Stimulated activated naive CD8-positive, alpha-beta T cell treated with anti-CD3 and anti-CD28 coated beads, Interleukin-15, Interleukin-2, amounts not matched to agents 100 ng/mL and 50 ng/mL, for 24 hours (primary cell): ENCODE data around the gene RPLP2.
A peak's percentile ranks its signal among the peaks of the same experiment; 100 is the strongest.

ENCODE experiments used
- H3K27ac Mint-ChIP-seq: one replicate; pipeline ENCODE4 v1.8.0; 2021; ENCODE audit warnings: mild to moderate bottlenecking, mixed read lengths
- H3K27me3 Mint-ChIP-seq: one replicate; pipeline ENCODE4 v1.8.0; 2021; ENCODE audit warnings: mixed read lengths
- H3K36me3 Mint-ChIP-seq: one replicate; pipeline ENCODE4 v1.8.0; 2021; ENCODE audit warnings: low read depth, mixed read lengths
- H3K4me1 Mint-ChIP-seq: one replicate; pipeline ENCODE4 v1.8.0; 2021; ENCODE audit warnings: low read depth, mixed read lengths
- H3K4me3 Mint-ChIP-seq: one replicate; pipeline ENCODE4 v1.8.0; 2021; ENCODE audit warnings: mild to moderate bottlenecking, mixed read lengths
- H3K9me3 Mint-ChIP-seq: one replicate; pipeline ENCODE4 v1.8.0; 2021; ENCODE audit warnings: mixed read lengths

Gene RPLP2

GRCh38 chr11:794013-794765 is 15.6 kb upstream of the RPLP2 start:
- no peaks in the 10 kb centered on the region for H3K27me3 Mint-ChIP-seq
- H3K4me3 Mint-ChIP-seq, result no peak overlapping the region
- H3K9me3 Mint-ChIP-seq, result no peaks in the 10 kb centered on the region
- H3K27ac Mint-ChIP-seq, result no peak overlapping the region
- peaks cover 10% of the 10 kb centered on the region for H3K4me1 Mint-ChIP-seq
- peaks cover 9% of the 10 kb centered on the region for H3K36me3 Mint-ChIP-seq

DNA sequence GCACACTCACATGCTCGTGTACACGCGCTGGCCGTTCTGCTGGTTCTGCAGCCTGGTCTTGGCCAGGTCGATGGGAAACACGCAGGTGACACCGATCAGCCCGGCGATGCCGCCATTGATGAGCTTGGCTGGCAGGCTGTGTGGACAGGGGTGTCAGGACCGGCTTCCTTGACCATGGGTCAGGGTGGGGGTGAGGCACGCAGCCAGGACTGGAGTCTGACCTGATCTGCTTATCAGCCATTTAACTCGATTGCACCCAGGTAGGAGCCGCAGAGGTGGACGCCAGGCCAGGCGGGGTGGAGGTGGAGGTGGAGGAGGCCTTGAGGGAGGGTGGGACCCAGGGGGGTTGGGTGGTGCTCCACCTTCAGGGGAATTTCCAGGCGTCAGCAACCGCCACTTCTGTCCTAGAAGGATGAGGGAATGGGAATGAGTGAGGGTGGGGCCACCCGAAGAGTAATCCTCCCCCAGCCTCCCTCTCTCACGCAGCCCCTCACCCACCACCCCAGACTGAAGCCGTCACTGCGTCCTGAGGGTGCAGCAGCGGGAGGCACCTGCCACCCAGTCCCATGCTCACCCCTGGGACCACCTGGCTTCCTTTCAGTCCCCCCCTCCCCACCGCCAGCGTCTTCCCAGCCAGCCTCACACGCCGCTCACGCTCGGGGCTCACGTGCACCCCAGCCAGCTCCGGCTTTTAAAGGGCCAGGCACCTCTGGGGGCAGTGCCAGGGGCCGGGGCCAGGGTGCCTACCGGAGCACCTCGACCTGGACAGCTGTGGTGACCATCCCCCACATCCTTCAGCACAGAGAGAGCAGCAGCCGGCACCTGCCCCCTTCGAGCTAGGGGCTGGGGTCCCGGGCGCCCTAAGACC is 14.8 kb upstream of the RPLP2 start:
- H3K27ac Mint-ChIP-seq, result no peak overlapping the region
- no peaks in the 10 kb centered on the region for H3K27me3 Mint-ChIP-seq
- peaks cover 10% of the 10 kb centered on the region for H3K4me1 Mint-ChIP-seq
- peak overlapping the region; percentile 87 for H3K4me3 Mint-ChIP-seq
- H3K36me3 Mint-ChIP-seq, result peaks cover 9% of the 10 kb centered on the region
- H3K9me3 Mint-ChIP-seq, result no peaks in the 10 kb centered on the region

DNA sequence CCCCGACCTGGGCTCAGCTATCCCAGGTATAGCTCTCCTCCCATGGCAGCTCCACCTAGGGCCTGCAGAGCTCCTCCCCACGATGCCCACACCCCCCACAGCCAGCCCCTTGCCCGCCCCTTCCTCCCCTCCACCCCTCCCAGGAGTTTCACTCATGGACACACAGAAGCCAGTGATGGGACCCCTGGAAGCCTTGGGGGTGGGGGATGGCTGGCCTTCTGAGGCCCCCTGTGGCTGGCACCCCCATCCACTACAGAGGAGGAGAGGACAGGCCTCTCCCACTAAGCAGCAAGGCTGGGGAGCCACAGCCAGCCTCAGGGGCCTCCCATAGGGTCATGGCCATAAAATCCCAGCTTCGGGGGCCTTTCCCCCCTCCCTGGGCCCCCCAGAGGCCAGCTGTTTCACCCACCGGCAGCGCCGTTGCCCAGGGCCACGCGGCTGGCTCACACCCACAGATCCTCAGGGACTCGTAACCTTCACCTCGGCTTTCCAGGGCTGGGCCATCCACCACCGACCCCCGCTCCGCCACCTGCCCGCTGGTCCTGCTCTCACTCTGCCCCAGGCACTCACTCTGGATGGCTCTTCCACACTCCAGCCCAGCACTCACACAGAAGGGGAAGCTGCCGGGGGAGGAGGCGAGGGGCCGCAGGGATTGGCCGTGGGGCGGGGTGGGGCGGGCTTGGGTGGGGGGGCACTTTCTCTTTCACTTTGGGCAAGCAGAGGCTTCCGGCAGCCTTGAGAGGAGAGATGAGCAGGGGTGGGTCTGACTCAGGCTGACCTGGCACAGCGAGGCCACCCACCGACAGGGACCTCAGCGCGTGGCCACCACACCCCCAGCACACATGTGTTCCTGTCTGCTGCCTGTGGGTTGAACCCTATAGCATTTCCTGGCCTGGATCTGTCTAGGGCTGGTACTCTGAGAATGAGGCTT is 13.9 kb upstream of the RPLP2 start:
- peaks cover 8% of the 10 kb centered on the region for H3K36me3 Mint-ChIP-seq
- H3K27me3 Mint-ChIP-seq, result no peaks in the 10 kb centered on the region
- H3K4me1 Mint-ChIP-seq, result peaks cover 10% of the 10 kb centered on the region
- no peaks in the 10 kb centered on the region for H3K9me3 Mint-ChIP-seq
- peak overlapping the region; percentile 74 for H3K27ac Mint-ChIP-seq
- H3K4me3 Mint-ChIP-seq, result peak overlapping the region; percentile 87

DNA sequence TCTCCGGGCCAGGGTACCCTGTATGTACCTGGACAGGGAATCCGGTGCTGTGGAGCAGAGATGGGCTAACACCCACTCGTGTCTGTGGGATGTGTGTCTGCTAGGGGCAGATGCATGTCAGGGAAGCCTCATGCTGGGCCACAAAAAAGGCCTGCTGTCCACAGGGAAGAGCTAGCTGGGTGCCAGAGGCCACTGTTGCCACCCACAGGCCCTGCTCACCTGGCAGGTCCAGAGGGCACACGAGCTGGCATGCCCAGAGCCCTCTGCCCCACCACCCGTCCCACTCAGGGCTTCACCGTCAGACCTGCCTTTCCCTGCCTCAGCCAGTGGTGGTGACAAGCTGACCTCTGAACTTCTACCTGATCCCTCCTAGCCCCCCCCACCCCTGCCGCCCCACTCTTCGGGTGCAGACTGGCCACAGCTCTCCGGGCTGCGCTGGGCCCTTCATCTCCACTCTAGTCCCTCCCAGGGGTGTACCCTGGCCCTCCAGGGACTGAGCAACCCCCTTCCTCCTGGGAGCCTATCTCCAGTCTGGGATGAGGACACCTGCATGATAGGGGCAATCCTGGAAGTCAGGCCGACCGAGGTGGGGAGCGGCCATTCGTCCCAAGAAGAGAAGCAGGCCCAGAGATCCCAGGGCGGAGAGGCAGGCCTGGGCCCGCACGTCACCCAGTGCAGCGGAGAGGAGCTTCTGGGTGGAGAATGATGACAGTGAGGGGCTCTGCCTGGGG is 13.0 kb upstream of the RPLP2 start:
- no peaks in the 10 kb centered on the region for H3K9me3 Mint-ChIP-seq
- H3K36me3 Mint-ChIP-seq, result peaks cover 3% of the 10 kb centered on the region
- peak overlapping the region; percentile 74 for H3K27ac Mint-ChIP-seq
- H3K4me1 Mint-ChIP-seq, result peaks cover 10% of the 10 kb centered on the region
- no peaks in the 10 kb centered on the region for H3K27me3 Mint-ChIP-seq
- peak overlapping the region; percentile 87 for H3K4me3 Mint-ChIP-seq

- H3K27ac Mint-ChIP-seq, result peak overlapping the region; percentile 71
- H3K9me3 Mint-ChIP-seq, result no peaks in the 10 kb centered on the region
- H3K4me1 Mint-ChIP-seq, result peaks cover 10% of the 10 kb centered on the region
- no peaks in the 10 kb centered on the region for H3K36me3 Mint-ChIP-seq
- H3K27me3 Mint-ChIP-seq, result no peaks in the 10 kb centered on the region
- peak overlapping the region; percentile 87 for H3K4me3 Mint-ChIP-seq
These were observed 12.3 kb upstream of the RPLP2 start for GRCh38 chr11:797296-798092.

DNA sequence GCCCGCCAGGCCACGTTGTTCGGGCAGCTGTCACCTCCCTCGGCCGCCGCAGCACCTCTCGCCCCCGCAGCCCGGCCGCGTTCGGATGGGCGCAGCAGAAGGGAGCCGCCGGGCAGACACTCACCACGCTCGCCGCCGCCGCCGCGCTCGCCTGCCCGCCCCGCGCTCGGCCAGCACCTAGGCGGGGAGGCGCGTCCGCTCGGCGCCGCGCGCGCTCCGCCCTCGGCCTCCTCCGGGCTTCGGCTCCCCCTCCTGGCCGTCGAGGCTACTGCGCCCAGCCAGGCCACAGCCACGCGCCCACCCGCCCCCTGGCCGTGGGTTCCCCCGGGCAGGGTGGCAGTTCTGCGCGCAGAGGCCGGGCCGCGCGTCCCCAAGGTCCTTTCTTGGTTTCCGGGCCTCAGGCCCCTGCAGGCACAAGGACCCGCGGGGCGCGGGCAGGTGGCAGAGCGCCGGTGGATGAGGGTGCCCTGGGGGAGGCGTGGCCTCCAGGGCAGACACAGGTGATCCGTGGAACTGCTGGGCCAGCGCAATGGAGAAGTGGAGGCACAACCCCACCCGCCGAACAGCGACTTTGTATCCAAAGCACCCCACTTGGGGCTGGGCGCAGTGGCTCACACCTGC is 11.6 kb upstream of the RPLP2 start, which contains the start of gene SLC25A22:
SLC25A22 (minus strand) TSS at position 189 of the 621 bp plus-strand sequence. CDS start 3,275 bp downstream, outside the sequence.
- no peaks in the 10 kb centered on the region for H3K36me3 Mint-ChIP-seq
- H3K27ac Mint-ChIP-seq, result peak within 1 kb of the TSS; percentile 71
- no peaks in the 10 kb centered on the region for H3K27me3 Mint-ChIP-seq
- no peaks in the 10 kb centered on the region for H3K9me3 Mint-ChIP-seq
- H3K4me3 Mint-ChIP-seq, result peak within 1 kb of the TSS; percentile 87
- peaks cover 13% of the 10 kb centered on the region for H3K4me1 Mint-ChIP-seq

DNA sequence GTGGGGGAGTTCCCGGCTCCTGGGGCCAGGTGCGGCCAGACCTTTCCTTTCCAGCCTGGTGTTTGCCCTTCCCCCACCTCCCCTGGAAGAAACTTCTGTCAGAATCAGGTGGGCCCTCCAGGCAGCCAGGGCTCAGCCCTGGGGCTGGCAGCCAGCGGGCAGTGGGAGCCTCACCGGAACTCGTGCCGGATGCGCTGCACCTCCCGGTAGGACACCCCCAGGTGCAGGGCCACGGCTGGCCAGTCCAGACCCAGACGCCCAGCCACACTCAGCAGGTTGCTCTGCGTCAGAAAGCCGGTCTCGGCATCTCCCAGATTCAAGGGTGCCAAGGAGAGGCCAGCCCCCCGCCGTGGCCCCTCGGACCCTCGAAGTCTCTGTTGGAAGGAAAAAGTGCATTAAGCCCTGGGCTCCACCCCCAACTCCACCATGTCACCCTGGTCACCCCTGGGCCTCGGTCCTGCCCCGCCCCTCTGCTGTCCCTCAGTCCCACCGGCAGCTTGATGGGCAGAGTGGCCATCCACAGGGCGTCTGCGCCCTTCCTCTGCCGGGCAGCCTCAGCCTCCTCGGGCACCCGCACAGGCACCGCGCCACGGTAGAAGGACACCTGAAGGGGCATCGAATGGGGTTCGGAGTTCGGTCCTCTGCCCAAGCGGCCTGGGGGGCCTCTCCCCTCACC is 10.0 kb upstream of the RPLP2 start:
- H3K9me3 Mint-ChIP-seq, result no peaks in the 10 kb centered on the region
- no peak overlapping the region for H3K4me3 Mint-ChIP-seq
- H3K36me3 Mint-ChIP-seq, result no peaks in the 10 kb centered on the region
- H3K27ac Mint-ChIP-seq, result no peak overlapping the region
- H3K4me1 Mint-ChIP-seq, result peaks cover 23% of the 10 kb centered on the region
- H3K27me3 Mint-ChIP-seq, result no peaks in the 10 kb centered on the region

- no peaks in the 10 kb centered on the region for H3K36me3 Mint-ChIP-seq
- no peaks in the 10 kb centered on the region for H3K9me3 Mint-ChIP-seq
- no peak overlapping the region for H3K4me3 Mint-ChIP-seq
- H3K4me1 Mint-ChIP-seq, result peaks cover 23% of the 10 kb centered on the region
- no peak overlapping the region for H3K27ac Mint-ChIP-seq
- H3K27me3 Mint-ChIP-seq, result no peaks in the 10 kb centered on the region
These were observed 9.3 kb upstream of the RPLP2 start for GRCh38 chr11:800473-800872.

DNA sequence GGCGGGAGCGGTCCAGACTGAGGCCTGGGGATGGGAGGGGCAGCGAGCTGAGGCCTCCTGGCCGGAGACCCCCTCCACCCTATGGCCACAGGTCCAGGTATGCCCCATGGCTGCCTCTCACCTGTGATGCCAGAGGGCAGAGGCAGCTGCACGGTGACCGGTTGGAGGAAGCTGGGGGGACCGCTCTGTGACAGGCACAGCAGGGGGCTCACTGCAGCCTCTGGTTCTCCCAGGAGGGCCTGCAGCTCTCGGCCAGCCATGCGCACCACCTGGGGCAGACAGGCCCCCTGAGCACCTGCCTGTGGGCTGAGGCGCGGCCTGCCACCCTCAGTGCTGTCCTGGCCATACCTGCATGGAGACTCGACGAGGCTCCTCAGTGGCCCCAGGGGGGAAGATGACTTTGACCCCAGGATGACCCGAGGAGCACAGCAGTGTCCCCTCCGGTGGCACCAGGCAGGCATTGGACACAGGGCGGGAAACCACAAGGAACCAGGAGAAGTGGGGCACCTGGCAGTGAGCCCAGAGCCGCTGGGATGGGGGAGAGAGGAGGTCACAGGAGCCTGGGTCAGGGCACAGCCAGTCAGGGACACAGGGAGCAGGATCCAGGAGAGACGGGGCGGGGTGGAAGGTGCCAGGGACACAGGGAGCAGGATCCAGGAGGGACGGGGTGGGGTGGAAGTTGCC is 8.5 kb upstream of the RPLP2 start:
- Mint-ChIP-seq H3K27me3 (no peaks in the 10 kb centered on the region), H3K36me3 (no peaks in the 10 kb centered on the region), H3K4me3 (no peak overlapping the region), H3K4me1 (peaks cover 18% of the 10 kb centered on the region), H3K9me3 (no peaks in the 10 kb centered on the region), H3K27ac (no peak overlapping the region)

DNA sequence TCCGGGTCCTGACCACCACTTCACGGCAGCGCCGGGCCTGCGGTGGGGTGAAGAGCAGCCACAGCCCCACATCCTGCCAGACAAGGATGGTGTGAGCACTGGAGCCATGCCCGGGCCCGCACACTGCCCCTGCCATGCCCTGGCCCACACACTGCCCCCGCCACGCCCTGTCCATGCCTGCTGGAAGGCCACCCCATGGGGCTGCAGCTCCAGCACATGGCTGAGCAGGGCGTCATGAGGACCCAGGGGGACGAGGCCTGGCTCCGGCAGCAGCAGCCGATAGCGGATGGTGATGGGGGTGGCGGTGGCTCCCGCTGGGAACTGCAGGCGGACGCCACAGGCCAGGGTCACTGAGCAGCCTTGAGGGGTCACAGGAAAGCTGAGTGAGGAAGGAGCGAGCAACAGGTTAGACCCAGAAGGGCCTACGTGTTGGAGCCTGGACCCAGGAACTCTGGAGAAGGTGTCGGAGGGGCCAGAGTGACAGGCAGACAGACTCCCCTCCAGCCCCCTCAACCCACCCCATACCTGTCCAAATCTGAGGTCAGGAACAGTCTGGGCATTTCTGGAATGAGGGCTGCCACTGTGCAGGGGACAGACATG is 7.6 kb upstream of the RPLP2 start:
- Mint-ChIP-seq H3K4me1 (peaks cover 12% of the 10 kb centered on the region), H3K9me3 (no peaks in the 10 kb centered on the region), H3K4me3 (no peak overlapping the region), H3K27ac (no peak overlapping the region), H3K27me3 (no peaks in the 10 kb centered on the region), H3K36me3 (no peaks in the 10 kb centered on the region)

GRCh38 chr11:802693-803466 is 6.9 kb upstream of the RPLP2 start:
- Mint-ChIP-seq H3K27ac (no peak overlapping the region), H3K9me3 (no peaks in the 10 kb centered on the region), H3K27me3 (no peaks in the 10 kb centered on the region), H3K4me1 (peaks cover 15% of the 10 kb centered on the region), H3K36me3 (no peaks in the 10 kb centered on the region), H3K4me3 (no peak overlapping the region)

DNA sequence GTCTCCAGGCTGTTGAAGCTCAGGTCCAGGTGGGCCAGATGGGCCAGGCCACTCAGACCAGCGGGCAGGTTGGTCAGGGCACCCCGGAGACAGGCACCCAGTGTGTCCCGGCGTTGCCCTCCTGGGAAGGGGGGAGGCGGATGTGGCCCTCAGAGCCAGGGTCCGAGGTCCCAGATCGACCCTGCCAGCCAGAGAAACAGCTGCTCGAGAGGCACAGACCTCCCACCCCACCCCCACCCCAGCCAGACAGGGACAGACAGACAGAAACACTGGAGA is 6.4 kb upstream of the RPLP2 start:
- Mint-ChIP-seq H3K4me1 (peaks cover 19% of the 10 kb centered on the region), H3K27me3 (no peaks in the 10 kb centered on the region), H3K9me3 (no peaks in the 10 kb centered on the region), H3K4me3 (no peak overlapping the region), H3K36me3 (no peaks in the 10 kb centered on the region), H3K27ac (no peak overlapping the region)
